HG02642 (cell line): ENCODE data around the gene TBC1D13.
"Not testable (repeated sequence)": the region's sequence is repeated elsewhere in the genome, so short reads cannot be mapped to it uniquely, and the experiment has no call there.

ENCODE experiments used
- ATAC-seq: cut with Tn5 transposase; IDR thresholded peaks from one replicate; pipeline ENCODE4 v1.9.1; 2021; ENCODE audit warnings: mild to moderate bottlenecking; ENCODE audit not compliant: unreplicated experiment, poor library complexity

TBC1D13 gene

DNA sequence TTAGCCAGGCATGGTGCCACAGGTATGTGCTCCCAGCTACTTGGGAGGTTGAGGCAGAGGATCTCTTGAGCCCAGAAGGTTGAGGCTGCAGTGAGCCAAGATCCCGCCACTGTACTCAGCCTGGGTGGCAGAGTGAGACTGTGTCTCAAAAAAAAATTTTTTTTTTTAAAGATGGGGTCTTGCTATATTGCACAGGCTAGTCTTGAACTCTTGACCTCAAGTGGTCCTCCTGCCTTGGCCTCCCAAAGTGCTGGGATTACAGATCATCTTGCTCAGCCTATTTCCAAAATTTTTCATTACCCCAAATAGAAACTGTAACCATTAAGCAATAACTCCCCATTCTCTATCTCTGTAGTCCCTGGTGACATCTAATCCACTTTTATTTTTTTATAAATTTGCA lies 4.4 kb upstream of the TBC1D13 start:
- ATAC-seq = no peak

DNA sequence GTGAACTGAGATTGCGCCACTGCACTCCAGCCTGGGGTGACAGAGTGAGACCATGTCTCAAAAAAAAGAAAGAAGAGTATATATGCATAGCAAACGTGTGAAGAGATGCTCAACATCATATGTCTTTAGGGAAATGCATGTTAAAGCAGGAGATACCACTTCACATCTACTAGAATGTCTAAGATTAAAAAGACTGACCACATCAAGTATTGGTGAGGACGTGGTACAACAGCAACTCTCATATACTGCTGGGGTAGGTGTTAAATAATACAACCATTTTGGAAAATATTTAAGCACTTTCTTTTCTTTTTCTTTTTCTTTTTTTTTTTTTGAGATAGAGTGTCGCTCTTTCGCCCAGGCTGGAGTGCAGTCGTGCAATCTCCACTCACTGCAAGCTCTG lies 1.6 kb upstream of the TBC1D13 start:
- no peak for ATAC-seq

DNA sequence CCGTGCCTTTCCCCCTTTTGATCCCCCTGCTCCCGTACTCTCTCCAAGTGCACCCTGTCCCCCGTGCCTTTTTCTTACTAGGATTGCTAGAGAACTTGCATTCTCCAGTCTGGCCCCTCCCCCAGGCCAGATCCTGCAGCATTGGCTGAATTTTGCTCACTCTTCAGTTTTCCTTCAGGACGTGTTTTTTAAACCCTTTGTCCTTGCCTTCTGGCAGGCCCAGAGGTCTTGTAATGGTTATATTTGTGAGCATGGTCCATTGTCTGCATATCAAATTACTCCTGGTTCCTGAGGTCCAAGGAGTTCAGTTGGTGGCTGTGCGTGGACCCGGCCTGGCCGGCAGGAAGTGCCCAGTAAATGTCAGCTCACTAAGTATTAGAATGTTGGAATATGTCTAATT lies 606 bp downstream of the TBC1D13 start:
- no peak for ATAC-seq

DNA sequence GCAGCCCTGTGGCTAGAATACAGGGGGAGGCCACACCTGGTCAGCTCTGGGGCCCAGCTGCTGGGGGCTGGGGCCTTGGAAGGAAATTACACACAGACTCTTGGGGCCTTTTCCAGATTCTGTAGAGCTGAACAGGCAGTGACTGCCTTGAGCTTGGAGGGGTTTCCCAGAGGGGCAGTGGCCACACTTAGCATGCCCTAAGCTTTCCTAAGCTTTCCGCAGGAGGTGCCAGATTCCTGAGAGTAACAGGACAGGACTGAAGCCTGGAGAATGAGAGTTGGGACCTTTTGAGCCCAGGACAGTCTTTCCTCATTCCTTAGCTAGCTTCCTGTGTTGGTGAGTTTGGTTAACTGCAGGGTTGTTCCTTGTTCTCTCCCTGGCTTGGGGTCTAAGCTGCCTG lies 1.4 kb downstream of the TBC1D13 start:
- ATAC-seq = no peak

DNA sequence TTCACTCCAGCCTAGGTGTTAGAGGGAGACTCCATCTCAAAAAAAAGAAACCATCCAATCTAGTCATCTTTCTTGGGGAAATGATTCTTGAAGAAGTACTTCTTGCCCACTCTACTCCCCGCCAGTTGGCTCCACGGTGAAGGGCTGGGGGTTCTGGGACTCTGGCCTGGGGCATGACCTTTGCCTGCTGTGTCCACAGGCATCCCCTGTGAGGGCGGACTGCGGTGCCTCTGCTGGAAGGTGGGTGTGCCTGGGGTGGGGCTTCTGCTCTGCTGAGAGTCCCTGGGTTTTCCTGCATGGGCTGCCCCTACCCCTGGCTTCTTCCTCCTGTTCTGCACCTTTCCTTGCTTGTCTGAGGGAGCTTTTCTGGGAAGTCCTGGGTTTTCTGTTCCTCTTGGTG lies 3.5 kb downstream of the TBC1D13 start:
- no peak for ATAC-seq

DNA sequence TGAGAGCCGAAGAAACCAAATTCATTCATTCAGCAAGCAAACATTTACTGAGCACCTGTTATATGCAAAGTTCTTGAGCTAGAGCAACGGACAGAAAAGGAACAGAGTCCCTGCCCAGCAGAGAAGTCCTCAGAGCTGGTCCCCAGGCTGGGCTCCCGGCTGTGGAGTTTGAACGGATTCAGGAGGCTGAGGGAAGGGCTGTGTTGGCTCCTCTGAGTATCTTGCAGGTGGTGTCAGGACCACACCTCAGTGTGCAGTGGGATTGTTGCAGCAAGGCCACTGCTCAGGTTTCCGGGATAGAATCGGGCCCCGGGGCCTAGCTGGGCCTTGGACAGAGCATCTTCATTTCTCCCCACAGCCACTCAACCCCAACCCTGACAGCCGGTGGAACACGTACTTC lies 5.1 kb downstream of the TBC1D13 start:
- ATAC-seq = no peak

DNA sequence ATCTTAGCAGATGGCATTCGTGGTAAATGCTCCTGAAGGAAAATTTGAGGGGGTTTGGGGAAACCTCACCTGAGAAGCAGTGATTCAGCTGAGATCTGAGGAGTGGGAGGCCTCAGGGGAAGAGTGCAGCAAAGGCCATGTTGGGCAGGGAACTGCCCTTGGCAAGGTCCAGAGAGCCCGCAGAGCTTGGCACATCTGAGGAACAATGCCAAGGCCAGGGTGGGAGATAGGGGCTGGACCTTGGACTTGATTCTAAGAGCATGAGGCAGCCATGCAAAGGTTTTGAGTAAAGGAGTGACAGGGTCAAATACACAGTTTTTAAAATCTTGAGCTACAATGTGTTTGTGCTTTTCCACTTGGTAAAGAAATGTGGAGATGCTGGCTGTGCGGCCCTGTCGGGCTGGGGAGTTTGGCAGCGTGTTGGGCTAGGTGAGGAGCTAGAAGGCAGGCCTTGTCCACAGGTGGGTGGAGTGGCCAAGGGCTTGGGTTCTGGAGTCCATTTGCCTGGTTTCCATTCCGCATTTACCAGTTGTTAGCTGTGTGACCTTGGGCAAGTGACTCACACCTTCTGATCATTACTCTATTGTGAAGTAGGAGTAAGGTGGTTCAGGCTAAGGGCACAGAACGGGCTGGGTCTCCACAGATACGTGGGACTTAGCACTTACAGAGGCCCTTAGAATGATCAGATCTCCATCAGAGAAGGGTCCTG lies 6.1 kb downstream of the TBC1D13 start:
- no peak for ATAC-seq

DNA sequence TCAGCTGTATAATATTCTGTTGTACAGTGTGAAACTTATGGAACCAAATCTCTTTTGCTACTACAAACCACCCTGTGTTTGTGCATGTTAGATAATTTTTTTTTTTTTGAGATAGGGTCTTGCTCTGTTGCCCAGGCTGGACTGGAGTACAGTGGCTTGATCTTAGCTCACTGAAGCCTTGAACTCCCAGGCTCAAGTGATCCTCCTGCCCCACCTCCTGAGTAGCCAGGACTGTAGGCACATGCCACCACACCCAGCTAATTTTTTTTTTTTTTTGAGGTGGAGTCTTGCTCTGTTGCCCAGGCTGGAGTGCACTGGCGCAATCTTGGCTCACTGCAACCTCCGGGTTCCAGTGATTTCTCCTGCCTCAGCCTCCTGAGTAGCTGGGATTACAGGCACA lies 7.9 kb downstream of the TBC1D13 start:
- not testable (repeated sequence) for ATAC-seq

DNA sequence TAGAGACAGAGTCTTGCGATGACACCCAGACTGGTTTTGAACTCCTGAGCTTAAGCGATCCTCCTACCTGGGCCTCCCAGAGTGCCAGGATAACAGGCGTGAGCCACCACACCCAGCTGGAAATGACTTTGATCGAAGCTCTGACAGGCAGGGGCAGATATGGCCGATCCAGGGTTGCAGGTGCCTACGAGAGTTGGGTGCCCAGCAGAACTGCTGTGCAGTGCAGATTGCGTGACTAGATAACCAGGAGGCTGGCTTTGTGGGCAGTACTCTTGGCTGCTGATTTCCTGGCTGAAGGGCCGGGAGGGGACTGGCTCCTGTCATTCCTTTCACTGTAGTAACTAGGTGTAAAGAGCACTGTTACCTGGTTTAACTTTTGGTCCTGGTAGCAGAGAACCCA lies 11.8 kb downstream of the TBC1D13 start:
- ATAC-seq = no peak

DNA sequence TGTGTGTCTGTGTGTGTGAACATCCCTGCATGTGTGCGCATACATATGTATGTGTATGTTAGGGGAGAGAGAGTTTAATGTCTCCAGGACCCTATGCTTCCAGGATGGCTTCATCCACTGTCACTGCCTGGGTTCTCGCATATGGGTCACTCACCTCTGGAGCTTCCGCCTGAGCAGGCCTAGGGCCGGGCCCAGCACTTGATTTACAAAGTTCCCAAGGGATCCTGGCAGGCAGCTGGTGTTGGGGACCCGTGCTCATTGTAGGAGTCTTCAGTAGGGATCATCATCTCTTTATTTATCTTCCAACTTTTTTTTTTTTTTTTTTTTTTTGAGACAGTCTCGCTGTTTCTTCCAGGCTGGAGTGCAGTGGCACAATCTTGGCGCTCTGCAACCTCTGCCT lies 13.0 kb downstream of the TBC1D13 start:
- ATAC-seq = no peak

DNA sequence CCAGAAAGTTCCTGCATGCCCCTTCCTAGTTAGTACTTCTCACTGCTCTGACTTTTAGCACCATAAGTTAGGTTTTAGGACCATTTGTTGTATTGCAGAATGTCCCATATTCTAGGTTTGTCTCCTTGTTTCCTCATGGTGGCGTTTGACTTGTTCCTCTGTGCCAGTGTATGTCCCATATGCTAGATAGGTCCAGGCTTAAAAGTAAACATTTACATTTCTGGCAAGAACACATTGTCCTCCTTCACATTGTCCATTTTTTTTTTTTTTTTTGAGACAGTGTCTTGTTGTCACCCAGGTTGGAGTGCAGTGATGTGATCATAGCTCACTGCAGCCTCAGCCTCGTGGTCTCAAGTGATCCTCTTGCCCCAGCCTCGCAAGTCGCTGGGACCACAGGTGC lies 15.4 kb downstream of the TBC1D13 start:
- no peak for ATAC-seq

DNA sequence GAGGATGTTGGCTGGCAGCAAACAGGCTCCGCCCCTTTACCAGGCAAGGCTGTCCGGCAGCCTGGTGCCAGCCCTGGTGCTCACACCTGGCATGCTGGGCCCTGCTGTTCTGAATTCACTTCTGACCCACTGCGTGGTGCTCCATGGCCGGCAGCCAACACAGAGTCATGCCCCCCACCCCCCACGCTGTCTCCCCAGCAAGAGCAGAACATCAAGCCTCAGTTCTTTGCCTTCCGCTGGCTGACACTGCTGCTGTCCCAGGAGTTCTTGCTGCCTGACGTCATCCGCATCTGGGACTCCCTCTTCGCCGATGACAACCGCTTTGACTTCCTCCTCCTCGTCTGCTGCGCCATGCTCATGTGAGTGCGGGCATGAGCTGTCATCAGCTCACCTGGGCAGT lies 18.6 kb downstream of the TBC1D13 start:
- ATAC-seq = no peak

DNA sequence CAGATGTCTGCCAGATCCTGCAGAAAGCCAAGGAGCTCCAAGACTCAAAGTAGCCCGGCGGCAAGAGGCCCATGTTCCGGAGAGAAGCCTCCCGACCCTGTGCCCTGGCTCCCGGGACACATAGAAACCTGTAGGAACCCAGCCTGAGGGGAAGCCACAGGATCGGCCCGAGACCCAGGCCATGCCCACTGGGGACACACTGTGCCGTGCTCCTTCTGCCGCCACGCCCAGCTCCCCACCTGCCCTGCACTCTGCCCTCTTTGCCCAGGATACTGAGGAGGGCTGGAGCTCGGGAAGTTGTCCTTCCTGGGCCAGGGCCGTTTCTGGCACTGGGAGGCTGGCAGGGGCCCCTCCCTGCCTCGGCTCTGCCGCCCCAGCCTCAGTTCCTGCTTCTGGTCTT lies 20.8 kb downstream of the TBC1D13 start:
- no peak for ATAC-seq

DNA sequence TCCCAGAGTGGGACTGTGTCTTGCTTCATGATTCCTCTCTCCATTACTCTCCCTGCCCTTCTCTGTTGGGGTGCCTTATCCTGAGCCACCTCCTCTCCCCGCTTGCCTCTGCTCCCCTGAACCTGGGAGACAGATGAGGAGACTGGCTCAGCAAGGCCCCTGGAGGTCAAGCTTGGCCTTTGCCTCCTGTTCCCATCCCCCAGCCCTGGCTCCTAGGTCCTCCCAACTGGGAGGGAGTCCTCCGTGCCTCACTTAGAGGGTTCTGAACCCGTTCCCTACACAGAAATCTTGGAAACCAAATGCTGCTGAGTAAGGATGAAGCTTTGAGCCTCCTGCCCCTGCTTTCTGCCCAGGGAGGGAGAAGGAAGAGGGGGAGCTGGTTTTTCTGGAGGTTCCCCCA lies 21.5 kb downstream of the TBC1D13 start:
- ATAC-seq = no peak

DNA sequence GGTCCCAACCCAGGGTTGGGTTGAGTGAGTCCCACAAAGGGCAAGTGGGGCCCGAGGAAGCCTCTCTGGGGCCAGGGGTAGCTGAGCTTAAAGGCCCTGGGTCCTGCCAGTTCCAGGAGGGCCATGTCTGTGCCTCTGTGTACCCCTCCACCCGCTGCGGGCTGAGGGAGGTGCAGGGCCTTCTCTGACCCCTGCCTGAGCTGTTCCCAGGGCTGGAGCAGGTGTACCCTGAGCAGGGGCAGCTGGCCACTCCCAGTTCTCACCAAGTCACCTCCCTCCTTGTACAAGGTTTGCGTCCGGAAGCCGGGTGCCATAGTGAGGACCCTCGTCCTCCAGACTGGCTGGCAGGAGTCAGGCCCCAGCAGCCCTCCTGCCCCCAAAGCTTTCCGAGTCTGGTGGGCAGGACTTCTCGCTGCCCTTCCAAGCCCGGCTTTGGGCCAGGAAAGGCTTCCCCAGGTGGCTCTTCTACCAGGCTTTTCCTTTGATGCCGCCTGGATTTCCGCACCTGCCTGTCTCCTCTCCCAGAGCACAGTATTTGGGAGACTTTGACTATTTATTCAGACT lies 22.1 kb downstream of the TBC1D13 start:
- ATAC-seq = no peak

DNA sequence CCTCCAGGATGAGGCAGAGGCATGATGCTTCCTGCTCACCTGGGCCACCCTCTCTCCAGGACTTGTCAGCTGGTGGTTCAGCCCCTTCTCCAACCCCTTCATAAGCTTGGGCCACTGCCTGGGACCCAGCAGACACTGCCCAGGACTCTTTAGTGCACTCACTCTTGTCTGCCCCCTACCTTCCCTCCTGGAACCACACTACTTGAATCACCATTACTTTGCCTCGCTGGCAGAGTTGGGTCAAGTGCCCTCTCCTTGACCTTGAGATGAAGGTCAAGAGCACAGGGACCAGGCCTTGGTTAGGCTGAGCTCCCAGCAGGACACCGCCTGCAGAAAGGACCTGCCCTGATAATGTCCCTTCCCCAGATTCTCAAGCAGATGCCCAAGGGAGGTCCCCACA lies 22.8 kb downstream of the TBC1D13 start:
- no peak for ATAC-seq

DNA sequence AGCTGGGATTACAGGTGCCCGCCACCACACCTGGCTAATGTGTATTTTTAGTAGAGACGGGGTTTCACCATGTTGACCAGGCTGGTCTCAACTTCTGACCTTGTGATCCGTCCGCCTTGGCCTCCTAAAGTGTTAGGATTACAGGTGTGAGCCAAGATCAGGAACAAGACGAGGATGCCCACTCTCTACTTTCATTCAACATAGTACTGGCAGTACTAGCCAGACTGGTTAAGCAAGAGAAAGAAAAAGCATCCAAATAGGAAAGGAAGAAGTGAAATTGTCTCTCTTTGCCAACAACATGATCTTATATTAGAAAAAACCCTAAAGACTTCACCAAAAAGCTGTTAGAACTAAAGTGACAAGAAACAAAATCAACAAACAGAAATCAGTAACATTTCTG lies 23.8 kb downstream of the TBC1D13 start:
- no peak for ATAC-seq

DNA sequence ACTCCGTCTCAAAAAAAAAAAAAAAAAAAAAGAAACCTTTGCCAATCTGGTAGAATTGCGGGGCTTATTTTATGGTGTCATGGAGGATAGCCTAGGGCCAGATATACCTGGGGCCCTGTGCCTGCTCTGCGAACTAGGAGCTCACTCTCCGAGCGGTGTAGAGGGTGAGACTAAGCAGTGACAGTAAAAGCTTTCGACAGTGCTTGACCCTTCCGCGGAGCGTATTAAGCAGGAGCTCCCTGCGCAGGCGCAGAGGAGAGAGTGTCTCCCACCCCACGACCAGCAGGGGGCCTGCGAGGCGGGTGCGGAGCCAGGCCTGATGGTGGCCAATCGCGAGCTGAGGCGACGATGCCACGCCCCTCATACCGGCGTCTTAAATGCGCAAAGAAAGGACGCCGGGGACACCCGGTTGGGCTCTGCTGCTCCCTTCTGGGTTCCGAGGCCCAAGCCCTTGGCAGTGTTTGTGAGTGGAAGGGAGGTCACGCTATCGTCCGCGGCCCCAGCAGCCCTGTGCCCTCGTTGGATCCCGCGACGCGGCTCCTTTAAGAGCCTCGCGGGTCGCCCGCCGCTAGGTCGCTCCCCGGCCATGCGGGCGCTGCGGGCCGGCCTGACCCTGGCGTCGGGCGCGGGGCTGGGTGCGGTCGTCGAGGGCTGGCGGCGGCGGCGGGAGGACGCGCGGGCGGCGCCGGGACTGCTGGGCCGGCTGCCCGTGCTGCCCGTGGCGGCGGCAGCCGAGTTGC lies 31.2 kb downstream of the TBC1D13 start, which contains the start of gene ENDOG:
ENDOG (plus strand) TSS at position 402 of the 740 bp plus-strand sequence; CDS start at position 587, 185 bp downstream.
- peak; percentile 86 for ATAC-seq

DNA sequence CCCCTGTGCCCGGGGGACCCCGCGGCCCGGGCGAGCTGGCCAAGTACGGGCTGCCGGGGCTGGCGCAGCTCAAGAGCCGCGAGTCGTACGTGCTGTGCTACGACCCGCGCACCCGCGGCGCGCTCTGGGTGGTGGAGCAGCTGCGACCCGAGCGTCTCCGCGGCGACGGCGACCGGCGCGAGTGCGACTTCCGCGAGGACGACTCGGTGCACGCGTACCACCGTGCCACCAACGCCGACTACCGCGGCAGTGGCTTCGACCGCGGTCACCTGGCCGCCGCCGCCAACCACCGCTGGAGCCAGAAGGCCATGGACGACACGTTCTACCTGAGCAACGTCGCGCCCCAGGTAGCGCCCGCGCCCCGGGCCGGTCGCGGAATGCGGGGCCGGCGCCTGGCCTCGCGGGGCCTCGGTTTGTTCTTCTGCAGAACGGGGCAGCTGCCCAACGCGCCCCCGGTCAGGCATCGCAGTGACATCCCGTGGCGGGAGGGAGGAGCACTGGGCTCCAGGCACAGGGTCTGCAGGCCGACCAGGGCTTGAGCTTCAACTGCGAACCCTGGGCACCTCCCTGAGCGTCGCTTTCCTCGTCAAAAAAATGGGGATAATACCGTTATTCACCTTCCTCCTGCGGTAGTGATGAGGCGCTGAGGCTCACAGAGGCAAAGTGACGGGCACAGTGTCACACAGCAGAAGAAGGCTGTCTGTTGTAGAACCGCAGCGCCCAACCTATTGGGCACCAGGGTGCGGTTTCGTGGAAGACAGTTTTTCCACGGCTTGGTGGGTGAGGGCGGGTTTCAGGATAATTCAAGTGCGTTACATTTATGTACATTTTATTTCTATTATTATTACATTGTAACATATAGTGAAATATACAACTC lies 32.0 kb downstream of the TBC1D13 start:
- ATAC-seq = peak; percentile 32

DNA sequence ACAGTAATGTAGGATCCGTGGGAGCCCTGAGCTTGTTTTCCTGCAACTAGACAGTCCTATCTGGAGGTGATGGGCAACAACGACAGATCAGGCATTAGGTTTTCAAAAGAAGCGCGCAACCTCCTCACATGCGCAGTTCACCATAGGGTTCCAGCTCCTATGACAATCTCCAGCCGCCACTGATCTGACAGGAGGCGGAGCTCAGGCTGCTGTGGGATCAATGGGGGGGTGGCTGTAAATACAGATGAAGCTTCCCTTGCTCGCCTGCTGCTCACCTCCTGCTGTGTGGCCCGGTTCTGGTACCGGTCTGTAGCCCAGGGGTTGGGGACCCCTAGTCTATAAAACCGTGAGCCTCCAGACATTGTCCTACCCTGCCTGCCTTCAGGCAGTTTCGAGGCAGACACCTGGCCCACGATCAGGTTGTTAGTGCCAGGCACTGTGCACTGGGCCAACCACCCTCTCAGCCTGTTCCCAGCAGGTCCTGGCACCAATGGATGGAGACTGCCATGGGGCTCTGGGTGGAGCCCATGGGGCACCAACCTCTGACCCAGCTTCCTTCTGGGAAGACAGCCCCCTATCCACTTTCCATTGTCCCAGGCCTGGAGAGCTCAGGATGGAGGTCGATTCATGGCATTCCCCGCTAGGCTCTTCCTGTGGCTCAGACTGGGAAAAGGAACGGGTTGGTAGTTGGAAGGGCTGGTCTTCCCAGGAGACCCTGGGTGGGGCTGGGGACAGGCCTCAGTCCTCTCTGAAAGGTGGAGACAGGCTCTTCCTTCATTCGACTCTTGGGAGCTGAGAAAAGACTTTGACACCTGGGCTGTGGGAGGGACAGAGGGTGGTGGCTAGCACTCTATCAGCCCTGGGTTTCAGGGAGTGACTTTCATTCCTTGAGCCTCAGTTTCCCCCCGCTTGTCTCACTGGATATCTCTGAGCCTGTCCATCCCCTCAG lies 32.9 kb downstream of the TBC1D13 start:
- no peak for ATAC-seq
